Measurements from ENCODE around the gene BABAM1. TPM values are rescaled to one million over a fixed set of nuclear protein-coding genes. Genes with fewer than 3 reads are reported as not detected.

The BABAM1 gene
- total RNA-seq, 2 donors from 2014 or later, result 86.6 to 96.1 TPM

Other genes with a start within 250 kb of the BABAM1 start
- gene CPAMD8, start 240.6 kb upstream of the BABAM1 start, total RNA-seq, result under 1 TPM; 0.28 to 0.43 TPM
- gene HAUS8, start 192.0 kb upstream of the BABAM1 start, total RNA-seq, result 10 to 100 TPM; 37.3 to 45.6 TPM
- 100 to 1,000 TPM; 106 to 135 TPM for gene MYO9B, start 191.7 kb upstream of the BABAM1 start, total RNA-seq
- 10 to 100 TPM; 27.2 to 32.8 TPM for gene USE1, start 52.1 kb upstream of the BABAM1 start, total RNA-seq
- gene OCEL1, start 41.2 kb upstream of the BABAM1 start, total RNA-seq, result 10 to 100 TPM; 19.3 to 19.4 TPM
- gene NR2F6, start 21.5 kb upstream of the BABAM1 start, total RNA-seq, result 1 to 10 TPM; 4.7 to 6.4 TPM
- gene USHBP1, start 2.7 kb upstream of the BABAM1 start, total RNA-seq, result under 1 TPM; 0.19 to 0.46 TPM
- gene ANKLE1, start 14.5 kb downstream of the BABAM1 start, total RNA-seq, result 1 to 10 TPM; 5.8 to 8.9 TPM
- gene ABHD8, start 36.0 kb downstream of the BABAM1 start, total RNA-seq, result 10 to 100 TPM; 16.1 to 16.6 TPM
- 10 to 100 TPM; 75.0 to 75.8 TPM for gene MRPL34, start 38.4 kb downstream of the BABAM1 start, total RNA-seq
- gene DDA1, start 42.1 kb downstream of the BABAM1 start, total RNA-seq, result 10 to 100 TPM; 29.6 to 40.2 TPM
- 10 to 100 TPM; 11.1 to 13.7 TPM for gene ANO8, start 67.4 kb downstream of the BABAM1 start, total RNA-seq
- 10 to 100 TPM; 26.0 to 39.1 TPM for gene GTPBP3, start 70.1 kb downstream of the BABAM1 start, total RNA-seq
- gene PLVAP, start 109.9 kb downstream of the BABAM1 start, total RNA-seq, result not detected
- gene CCDC194, start 126.8 kb downstream of the BABAM1 start, total RNA-seq, result 1 to 10 TPM; 2.2 to 2.8 TPM
- gene BST2, start 138.2 kb downstream of the BABAM1 start, total RNA-seq, result 10 to 100 TPM; 40.9 to 75.0 TPM
- 10 to 100 TPM; 32.4 to 38.4 TPM for gene MVB12A, start 152.6 kb downstream of the BABAM1 start, total RNA-seq
- gene TMEM221, start 181.2 kb downstream of the BABAM1 start, total RNA-seq, result not detected
- gene NXNL1, start 193.5 kb downstream of the BABAM1 start, total RNA-seq, result not detected
- 1 to 10 TPM; 3.5 to 4.4 TPM for gene SLC27A1, start 203.1 kb downstream of the BABAM1 start, total RNA-seq
- gene PGLS, start 244.2 kb downstream of the BABAM1 start, total RNA-seq, result 10 to 100 TPM; 56.5 to 63.6 TPM

Measured in activated T-cell treated with anti-CD3 and anti-CD28 coated beads, Interleukin-2, amount 50 U/mL, for 72 hours (primary cell).